NCI-H1436 treated with DMSO at 0.1 percent for 48 hours (cell line): ENCODE data around the gene PLA2G6.

Experiments
- DNase-seq: peaks from one replicate; lab custom pipeline; 2025; lab: John Stamatoyannopoulos, UW

PLA2G6 gene

DNA sequence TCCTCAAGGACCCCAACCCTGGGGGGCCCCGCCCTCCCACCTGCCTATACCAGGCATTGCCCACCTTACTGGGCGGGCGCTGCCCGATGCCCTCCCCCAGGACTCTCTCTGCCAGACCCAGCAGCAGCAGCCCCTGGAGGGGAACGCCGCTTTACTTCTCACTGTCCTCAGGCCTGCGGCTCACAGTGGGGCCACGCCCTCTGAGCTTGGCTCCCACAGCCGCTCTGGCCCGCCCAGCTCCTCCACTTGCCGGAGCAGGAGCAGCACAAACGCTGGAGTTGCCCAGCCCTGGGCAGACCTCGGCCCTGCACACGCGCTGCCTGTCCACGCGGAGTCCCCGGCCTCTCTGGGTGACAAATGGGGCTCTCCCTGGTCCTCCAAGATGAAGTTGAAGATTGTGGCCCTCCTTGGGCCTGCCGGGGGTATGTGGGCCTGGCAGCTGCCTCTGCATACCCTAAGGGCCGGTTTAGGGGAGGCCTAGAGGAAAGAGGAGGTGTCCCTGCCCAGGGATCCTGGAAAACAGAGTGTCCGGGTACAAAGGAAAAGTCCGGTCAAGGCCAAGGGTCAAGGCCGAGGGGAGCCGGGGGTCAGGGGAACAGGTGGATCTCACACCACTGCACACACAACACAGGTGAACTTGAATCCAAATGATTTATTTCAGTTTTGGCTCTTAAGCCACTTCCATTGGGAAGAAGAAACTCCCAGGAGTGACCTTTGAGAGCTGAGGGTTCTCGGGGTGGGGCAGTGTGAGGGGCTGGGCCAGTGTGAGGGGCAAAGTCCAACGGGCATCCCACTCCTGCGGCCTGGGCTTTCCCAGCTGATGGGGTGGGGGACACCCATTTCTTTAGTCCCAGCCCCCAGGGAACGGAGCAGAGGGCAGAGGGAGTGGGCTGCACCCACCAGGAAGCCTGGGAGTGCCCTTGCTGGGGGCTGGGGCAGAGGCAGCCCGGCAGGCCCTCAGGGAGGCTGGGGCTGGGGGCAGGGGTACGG lies 70.5 kb downstream of the PLA2G6 start:
- no peak for DNase-seq

DNA sequence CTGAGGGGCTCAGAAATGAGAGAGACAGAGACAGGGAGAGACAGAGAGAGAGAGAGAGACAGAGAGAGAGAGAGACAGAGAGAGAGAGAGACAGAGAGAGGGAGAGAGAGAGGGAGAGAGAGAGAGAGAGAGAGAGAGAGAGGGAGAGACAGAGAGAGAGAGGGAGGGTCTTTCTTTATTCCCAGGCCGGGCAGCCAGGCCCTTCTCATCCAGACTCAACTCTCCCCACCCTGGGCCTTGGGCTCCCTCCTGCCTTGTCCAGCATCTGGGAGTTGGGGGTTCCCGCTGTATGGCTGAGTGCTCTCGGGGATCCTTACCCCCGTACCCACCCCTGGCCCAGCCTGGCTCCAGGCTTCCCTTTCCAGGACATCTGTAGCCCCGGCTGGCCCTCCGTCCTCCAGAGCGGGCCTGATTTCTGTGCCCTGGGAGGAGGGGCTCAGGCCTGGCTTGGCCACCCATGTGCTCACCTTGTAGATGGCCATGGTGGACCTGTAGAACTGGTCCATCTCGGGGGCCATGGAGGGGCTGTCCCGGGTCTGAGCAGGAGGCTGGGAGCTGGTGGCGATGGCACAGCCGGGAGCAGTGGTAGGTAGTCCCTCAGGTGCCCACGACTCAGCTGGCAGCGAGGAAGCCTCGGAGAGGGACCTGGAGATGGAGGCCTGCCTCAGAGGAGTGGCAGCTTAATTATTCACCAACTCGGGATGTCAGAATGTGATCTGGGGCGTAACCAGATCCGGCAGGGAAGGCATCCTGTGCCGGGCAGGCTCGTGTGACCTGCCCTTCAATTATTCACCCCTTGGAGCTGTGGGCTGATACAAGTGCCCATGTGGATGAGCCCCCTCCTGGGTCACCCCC lies 71.4 kb downstream of the PLA2G6 start, which contains the start of gene BAIAP2L2:
Gene BAIAP2L2, minus strand, starts transcription at position 677 of the 855 bp plus-strand sequence. Its CDS starts 159 bp downstream, at position 518.
- no peak for DNase-seq

DNA sequence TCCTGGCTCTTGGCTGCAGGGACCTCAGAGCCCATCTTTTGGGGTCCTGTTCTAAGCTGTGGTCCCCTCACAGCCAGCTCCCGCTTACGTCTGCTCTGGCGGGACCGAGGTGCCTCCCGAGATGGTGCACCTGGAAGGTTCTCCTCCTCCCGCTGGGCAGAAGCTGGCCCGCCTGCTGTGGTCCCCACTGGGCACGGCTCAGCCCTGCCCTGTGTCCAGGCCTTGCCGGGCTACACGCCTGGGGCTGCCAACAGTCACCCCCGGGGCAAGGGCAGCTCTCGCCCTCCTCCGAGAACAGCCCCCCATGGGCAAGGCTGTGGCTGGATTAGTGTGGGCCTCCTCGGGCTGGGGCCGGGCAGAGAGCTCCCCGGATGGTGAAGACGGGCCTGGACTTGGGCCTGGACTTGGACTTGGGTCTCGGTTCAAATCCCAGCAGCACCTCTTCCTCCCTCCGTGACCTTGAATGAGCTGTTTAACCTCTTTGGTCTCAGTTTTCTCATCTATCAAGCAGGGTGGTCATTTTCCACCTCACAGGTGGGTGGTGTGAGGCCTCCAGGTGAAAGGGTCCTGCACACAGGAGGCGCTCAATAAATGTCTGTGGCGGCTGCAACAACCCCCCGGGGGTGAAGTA lies 72.1 kb downstream of the PLA2G6 start:
- DNase-seq, result no peak

DNA sequence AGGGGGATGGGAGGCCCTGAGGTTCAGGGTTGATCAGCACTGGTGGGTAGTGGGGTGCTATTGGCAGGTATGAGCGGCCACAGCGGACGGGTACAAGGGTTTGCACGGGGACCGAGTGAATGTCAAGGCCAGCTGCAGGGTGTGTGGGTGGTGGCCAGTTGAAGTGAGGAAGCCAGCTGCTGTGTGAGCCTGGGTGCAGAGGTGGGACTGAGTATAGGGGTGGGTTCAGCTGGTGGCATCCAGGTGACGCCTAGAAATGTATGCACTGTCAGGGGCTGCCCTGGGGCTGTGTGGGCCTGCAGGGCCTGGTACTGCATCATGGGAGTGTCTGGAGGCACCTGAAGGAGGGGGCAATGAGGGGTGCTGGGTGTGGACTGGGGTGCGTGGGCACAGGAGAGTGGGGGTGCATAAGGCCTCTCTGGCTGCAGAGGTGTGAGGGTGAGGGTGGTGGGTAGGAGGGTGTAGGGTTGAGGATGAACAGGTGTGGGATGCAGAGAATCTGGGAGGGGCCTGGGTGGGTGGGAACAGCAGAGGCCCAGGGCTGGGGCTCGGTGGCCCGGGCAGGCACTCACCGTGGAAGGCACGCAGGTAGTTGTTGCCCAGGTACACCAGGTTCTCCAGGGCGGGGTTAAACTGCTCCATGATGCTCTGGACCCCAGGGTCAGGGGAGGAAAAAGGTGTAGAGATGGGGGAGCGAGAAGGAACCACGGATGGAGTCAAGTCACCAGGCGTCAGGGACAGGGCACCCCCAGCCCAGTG lies 72.9 kb downstream of the PLA2G6 start:
- DNase-seq, result no peak

DNA sequence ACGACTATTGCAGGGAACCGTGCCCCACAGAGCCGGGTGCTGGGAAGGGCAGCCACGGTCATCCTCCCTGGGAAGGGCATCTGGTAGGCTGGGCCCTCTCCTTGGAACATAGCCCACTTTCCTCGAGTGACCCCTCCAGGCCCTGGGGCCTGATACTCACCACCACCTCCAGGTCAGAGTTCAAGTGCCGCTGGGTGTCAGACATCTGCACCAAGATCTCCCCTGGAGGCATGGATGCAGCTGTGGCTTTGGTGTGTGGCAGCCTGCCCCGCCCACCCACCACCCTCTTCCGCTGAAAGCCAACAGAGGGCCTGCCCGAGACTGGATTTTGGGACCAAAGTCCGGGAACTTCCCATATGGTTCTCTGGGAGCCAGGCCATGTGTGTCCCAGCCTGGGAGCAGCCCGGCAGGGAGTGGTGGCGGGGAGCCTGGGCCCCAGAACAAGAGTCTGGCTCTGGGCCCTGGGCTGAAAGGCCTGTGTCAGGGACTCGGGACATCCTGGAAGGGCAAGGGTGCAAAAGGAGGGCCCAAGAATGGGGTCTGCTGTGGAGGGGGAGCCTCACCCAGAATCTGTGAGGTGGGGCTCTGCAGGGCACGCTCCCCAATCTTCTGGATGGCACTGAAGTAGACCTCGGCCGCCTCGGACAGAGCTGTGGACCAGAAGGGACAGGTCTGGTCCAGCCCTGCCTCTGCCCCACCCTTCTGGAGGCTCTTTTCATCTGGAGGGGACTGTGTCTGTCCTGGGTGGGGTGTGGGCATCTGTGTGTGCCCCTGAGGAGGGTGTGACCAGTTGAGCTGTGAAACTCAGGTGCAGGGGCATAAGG lies 73.7 kb downstream of the PLA2G6 start:
- no peak for DNase-seq

DNA sequence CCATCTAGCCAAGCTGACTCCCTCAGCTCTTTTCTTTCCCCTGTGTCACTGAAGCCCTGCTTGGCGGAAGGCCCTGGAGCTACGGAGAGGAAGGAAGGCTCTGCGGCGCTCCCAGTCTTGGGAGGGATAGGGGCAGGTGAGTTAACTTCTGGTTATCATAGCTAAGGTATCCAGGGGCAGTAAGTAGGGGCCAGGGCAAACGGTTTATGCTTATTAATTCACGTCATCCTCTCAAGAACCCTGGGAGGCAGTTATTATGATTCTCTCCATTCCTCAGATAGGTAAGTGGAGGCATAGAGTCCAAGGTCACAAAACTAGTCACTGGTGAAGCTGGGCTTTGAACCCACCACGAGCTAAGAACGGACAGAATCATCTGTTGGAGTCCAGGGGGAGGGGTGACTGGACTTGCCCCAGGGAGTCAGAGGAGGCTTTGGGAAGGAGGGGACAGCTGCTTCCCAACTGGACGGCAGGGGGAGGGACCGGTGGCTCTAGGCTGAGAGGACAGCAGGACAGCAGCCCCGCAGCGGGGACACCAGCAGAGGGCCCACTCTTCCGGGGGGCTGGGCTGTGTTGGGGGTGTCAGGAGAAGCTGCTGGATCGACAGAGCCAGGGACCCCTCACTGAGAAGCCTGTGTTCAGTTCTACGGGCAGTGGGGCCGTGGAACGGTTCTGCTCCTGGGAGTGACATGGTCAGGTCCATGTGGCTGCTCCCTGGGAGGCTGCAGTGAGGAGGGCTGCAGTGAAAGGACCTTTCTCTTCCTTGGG lies 74.6 kb downstream of the PLA2G6 start:
- no peak for DNase-seq

DNA sequence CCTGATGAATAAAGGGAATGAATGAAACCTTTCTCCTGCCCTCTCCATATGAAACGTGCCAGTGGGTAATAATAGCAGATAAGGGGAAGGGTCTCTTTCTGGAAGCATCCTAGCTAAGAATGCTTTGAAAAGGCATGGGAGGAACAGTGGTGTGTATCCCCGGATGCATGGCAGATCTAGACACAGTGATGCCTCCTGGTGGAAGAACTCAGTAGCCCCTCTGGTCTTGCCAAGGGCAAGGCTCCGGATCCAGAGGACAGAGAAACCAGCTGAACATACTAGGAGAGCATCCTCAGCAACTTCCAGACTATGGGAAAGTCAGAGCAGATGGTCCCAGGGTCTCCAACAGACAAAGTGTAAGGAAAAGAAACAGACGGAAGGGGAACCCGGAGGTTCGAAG lies 77.5 kb downstream of the PLA2G6 start:
- no peak for DNase-seq

DNA sequence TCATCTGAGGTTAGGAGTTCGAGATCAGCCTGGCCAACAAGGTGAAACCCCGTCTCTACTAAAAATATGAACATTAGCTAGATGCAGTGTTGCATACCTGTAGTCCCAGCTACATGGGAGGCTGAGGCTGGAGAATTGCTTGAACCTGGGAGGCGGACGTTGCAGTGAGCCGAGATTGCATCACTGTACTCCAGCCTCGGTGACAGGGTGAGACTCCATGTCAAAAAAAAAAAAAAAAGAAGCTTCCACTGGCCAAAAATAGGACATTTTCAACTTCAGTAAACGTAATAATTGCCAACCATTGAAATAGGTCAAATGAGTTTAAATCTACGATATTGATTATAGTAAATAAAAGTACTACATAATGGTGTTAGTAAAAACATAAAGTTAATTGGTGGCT lies 78.0 kb downstream of the PLA2G6 start:
- no peak for DNase-seq

DNA sequence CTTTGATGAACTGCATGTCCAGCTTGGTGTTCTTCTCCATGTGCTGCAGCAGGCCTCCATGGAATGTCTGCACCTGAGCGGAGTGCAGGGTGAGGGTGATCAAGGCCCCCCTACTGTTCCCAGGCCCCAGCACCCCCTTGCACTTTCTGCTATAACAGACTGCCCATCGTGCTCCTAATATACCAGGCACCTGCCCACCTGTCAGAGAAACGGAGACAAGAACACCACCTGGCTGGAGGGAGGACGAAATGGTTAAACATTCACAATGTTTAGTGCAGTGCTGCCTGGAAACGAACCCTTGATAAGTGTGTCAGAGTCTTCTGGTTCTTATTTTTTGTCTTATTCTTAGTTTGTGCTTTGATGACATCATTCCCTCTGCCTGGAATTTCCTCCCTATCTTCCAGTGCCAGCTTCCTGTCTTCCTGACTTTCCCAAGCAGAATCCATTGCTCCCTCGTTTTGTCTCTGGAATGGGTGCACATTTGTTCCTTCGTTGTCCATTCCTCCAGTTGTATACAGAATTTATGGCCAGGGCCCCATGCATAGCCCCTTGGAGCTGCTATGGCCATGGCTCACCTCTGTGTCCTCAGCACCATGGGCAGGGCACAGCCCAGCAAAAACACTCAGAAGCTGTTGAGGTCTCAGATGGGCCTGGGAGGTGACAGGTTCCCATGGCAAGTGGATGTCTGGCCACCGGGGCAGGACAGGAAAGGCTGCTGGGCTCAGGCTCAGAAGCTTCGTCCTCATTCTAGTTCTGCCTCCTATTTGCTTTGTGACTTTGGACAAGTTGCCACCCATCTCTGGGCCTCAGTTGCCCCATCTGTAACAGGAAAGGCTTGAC lies 83.0 kb downstream of the PLA2G6 start:
- no peak for DNase-seq

DNA sequence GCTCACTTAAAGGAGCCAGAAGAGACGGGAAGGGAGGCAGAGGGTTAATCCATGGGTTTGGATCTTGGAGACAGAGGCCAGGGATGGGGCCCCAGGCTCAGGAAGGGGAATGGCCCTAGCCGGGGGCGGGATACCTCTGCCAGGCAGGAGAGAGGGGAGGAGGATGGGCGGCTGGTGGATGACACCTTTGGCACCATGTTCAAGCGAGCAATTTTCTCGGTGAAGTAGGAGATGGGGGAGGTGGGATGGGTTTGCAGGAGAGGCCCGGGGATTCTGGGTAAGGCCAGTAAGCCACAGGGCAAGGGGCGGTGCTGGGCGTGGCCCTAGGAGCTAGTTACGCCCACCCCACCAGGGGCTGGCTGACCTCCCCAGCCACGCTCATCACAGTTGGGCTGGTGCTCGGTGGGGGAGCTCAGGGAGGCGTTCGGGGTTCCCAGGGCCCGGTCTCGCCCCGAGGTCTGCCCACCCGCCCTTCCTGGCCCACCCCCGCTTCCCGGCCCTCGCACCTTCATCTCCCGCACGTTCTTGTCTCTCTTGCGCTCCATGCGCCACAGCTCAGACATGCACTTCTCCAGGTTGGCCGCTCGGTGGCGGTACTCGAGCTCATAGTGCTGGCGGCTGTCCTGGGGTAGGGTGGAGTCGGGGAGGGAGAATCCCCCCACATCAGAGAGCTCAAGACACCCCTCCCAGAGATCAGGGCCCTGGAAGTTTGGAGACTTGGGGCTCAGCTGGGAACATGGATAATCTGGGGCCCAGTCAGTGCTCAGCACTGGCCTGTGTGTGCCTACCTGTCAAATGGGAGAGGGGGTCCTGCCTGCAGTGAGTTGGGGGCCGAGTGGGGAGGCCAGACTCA lies 83.8 kb downstream of the PLA2G6 start:
- DNase-seq, result no peak

DNA sequence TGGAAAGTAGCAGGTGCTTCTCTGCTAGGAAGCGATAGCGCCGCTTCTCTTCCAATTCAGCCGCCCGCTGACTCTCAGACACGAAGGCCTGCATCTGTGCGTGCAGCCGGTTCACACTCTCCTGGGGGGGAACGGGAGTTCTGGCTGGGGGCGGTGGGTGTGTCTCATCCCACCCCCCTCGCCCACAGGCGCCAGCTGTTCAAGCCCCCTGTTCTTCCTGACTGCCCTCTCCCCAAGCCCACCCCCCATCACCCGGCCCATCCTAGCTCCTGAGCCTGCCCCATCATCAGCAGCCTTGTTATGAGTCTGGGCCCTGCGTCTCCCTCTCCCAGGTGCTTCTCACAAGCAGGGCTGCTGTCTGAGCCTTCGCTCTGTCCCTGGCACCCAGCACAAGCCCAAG lies 84.6 kb downstream of the PLA2G6 start:
- no peak for DNase-seq

DNA sequence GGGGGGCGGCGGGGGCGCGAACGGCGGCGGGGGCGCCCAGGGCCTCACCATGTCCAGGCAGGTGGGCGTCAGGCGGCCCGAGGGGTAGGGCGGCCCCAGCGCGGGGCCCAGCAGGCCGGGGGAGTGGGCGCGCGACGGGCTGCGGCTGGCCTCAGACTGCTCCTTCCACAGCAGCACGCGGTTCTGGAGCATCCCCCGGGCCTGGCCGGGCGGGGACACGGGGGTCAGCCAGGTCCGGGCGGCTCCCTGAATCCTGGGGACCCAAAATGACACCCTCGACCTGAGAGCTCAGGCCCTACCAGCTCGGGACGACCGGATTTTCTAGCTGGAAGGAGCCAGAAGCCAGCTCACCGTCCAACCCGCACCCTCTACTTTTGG lies 92.2 kb downstream of the PLA2G6 start:
- no peak for DNase-seq

DNA sequence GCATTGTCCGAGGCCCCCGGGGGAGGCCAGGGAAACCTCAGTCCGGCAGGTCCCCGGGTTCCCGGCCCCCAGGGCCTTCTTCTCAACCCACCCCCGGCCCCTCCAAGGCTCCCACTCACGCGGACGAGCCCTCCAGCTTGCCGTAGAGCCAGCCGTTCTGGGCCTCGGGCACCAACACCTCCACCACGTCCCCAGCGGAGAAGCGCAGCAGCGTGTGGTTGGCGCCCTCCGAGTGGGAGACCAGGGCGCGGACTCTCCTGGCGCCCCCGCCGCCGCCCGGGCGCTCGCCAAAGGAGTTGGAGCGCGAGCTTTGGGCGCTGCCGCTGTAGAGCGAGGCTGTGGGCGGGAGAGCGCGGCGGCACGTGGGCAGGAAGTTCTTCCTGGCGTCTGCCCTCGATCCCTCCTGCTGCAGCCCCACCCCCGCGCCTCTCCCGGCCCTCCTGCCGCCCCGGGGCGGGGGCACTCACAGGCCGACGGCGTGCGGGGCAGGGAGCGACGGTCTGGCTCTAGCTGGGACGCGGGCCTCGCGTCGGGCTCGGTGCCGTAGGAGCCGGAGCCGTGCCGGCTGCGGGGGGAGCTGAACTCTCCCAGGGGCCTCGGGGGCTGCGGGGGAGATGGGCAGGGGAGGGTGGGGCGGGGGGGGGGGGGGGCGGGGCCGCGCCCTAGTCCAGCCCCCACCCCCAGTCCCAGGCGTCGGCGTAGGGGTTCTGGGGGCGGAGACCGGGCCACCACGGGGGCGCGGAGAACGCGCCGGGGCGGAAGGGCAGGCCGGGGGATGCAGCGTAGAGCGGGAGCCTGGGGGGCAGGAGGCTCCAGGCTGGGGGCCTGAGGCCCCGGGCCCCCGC lies 92.8 kb downstream of the PLA2G6 start:
- DNase-seq, result no peak

DNA sequence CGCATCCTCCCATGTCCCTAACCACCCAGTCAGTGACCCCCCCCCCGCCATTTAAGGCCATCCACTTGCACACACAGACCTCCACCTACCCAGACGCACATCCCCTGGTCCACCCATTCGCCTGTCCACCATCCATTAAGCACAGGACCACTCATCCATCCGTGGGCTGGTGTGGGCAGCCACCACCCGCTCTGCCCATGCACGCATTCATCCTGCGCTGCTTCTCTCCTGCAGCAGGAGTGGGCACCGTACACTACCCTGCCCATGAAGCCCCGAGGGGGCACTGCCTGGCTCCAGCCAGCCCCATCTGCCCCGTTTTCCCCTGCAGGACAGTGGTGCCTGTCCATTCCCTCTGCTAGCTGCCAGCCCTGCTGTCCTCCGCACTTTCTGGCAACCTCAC lies 93.8 kb downstream of the PLA2G6 start:
- no peak for DNase-seq

DNA sequence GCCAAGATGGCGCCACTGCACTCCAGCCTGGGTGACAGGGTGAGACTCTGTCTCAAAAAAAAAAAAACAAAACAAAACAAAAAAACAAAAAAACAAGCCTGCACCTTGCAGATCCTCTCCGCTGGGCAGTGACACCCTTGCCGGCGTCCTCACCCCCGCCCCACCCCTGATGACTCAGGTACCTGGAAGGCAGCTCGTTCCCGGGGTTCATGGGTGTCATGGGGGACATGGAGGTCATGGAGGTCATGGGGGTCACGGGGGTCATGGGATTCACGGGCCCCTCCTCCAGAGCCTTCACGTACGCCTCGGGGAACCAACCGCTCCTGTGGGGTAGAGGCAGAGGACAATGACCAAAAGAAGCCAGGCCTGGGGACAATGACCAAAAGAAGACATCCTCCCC lies 94.7 kb downstream of the PLA2G6 start:
- DNase-seq, result no peak

DNA sequence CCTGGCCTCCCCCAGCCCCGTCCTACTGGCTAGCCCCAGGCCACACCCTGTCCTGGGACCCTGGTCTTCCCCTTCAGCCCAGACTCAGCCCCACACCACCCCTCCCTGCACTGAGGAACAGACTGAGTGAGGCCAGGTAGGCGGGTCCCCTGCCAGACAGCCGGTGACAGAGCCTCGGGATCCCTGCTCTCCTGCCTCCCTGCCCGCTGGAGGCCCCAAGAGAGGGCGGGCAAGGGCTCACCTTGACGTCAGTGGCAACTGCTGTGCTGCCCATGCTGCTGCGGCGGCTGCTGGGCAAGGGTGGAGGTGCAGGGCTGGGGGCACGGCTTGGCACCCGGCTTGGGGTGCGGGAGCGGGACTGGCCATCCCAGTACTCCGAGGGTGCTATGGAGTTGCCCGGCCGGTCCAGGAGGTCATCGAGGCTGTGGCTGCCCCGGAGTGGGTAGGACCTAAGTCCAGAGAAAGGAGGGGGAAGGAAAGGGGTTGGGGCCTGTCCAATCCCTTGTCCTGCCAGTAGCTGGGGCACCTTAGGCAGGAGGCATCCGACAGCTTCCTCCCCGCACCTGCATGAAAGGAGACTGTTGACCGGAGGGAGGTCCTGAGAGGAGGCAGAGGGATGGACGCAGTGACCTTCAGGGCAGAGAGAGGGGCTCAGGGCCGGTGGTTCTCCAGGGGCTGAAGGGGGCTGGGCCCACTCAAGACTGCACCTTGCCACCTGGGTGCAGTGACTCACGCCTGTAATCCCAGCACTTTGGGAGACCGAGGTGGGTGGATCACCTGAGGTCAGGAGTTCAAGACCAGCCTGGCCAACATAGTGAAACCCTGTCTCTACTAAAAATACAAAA lies 95.4 kb downstream of the PLA2G6 start:
- DNase-seq, result no peak
